CD14-positive monocyte (primary cell): ENCODE measurements around the gene ARSI. TPM values are rescaled to one million over a fixed set of nuclear protein-coding genes. Genes with fewer than 3 reads are reported as not detected.

Experiments used
- DNase-seq, 3 donors: peaks; one replicate each; pipeline ENCODE4 v3.0.0-alpha.2; 2011 to 2022
- H2AFZ ChIP-seq: 2 replicates; pipeline ENCODE4 v1.6.0; 2012; ENCODE audit warnings: mild to moderate bottlenecking, low read depth, low read length, inconsistent platforms; ENCODE audit not compliant: insufficient read depth, poor library complexity, severe bottlenecking
- H3K27ac ChIP-seq, 2 donors: 1 replicate in 1 of 2; 2 replicates in 1 of 2; pipeline ENCODE4 v1.5.1; 2012 to 2013; ENCODE audit warnings: low read length in 2 of 2, control low read depth in 1 of 2, inconsistent platforms in 1 of 2, low read depth in 1 of 2, mild to moderate bottlenecking in 1 of 2
- H3K27me3 ChIP-seq, 2 donors: one replicate each; pipeline versions ENCODE4 v1.6.0 to v1.6.1; 2011 to 2013; ENCODE audit warnings: low read length in 2 of 2; ENCODE audit not compliant: control insufficient read depth in 2 of 2, insufficient read depth in 2 of 2
- H3K36me3 ChIP-seq, 2 donors: replicated peaks in 1 of 2; 1 replicate in 1 of 2; 2 replicates in 1 of 2; pipeline versions ENCODE4 v1.5.1 to v1.6.1; 2012 to 2013; ENCODE audit warnings: low read length in 2 of 2, control low read depth in 1 of 2, inconsistent platforms in 1 of 2, mild to moderate bottlenecking in 1 of 2; ENCODE audit not compliant: insufficient read depth in 2 of 2, control insufficient read depth in 1 of 2
- H3K4me1 ChIP-seq, 2 donors: 1 replicate in 1 of 2; 2 replicates in 1 of 2; pipeline versions ENCODE4 v1.5.1 to v1.6.1; 2012 to 2013; ENCODE audit warnings: low read length in 2 of 2, control low read depth in 1 of 2, inconsistent platforms in 1 of 2, mild to moderate bottlenecking in 1 of 2, moderate library complexity in 1 of 2; ENCODE audit not compliant: insufficient read depth in 2 of 2, control insufficient read depth in 1 of 2
- H3K4me2 ChIP-seq: replicated peaks from 2 replicates; pipeline ENCODE3; 2012; ENCODE audit warnings: low read length, moderate library complexity, mild to moderate bottlenecking; ENCODE audit not compliant: poor library complexity, severe bottlenecking; ENCODE audit errors: extremely low read depth
- H3K4me3 ChIP-seq, 3 experiments: fragments of 200-600 bp in 1 of 3; sonication (generic) in 1 of 3; replicated peaks in 1 of 3; 1 replicate in 2 of 3; 2 replicates in 1 of 3; pipeline ENCODE4 v1.5.1; 2011 to 2013; ENCODE audit warnings: low read length in 3 of 3, mild to moderate bottlenecking in 3 of 3, control low read depth in 2 of 3, low read depth in 2 of 3, inconsistent platforms in 1 of 3, moderate library complexity in 1 of 3
- H3K79me2 ChIP-seq: 2 replicates; pipeline ENCODE4 v1.6.0; 2012; ENCODE audit warnings: mild to moderate bottlenecking, control low read depth, inconsistent platforms, low read length, moderate library complexity; ENCODE audit not compliant: insufficient read depth
- H3K9ac ChIP-seq: 2 replicates; pipeline ENCODE4 v1.6.0; 2017; ENCODE audit warnings: low read length, mild to moderate bottlenecking; ENCODE audit not compliant: insufficient read depth, poor library complexity, severe bottlenecking
- H3K9me3 ChIP-seq, 2 donors: replicated peaks in 1 of 2; 1 replicate in 1 of 2; 2 replicates in 1 of 2; pipeline versions ENCODE4 v1.5.1 to v1.6.1; 2012 to 2013; ENCODE audit warnings: low read length in 2 of 2, control low read depth in 1 of 2; ENCODE audit not compliant: control insufficient read depth in 1 of 2, insufficient read depth in 1 of 2
- H4K20me1 ChIP-seq: 2 replicates; pipeline ENCODE4 v1.6.0; 2012; ENCODE audit warnings: mild to moderate bottlenecking, low read length, control low read depth, moderate library complexity; ENCODE audit not compliant: insufficient read depth
- H3K27ac Mint-ChIP-seq, 7 donors: one replicate each; pipeline ENCODE4 v1.8.0; 2020; ENCODE audit warnings: mild to moderate bottlenecking in 7 of 7, mixed read lengths in 7 of 7, moderate library complexity in 6 of 7, inconsistent platforms in 2 of 7
- H3K27me3 Mint-ChIP-seq, 3 donors: one replicate each; pipeline ENCODE4 v1.8.0; 2021 to 2022; ENCODE audit warnings: low read depth in 3 of 3, mild to moderate bottlenecking in 3 of 3, mixed read lengths in 3 of 3, moderate library complexity in 3 of 3, inconsistent platforms in 1 of 3
- H3K36me3 Mint-ChIP-seq, 2 donors: one replicate each; pipeline ENCODE4 v1.8.0; 2020; ENCODE audit warnings: mixed read lengths in 2 of 2, inconsistent platforms in 1 of 2, mild to moderate bottlenecking in 1 of 2
- H3K4me1 Mint-ChIP-seq: one replicate; pipeline ENCODE4 v1.8.0; 2020; ENCODE audit warnings: mild to moderate bottlenecking, mixed read lengths
- H3K4me3 Mint-ChIP-seq, 2 donors: one replicate each; pipeline ENCODE4 v1.8.0; 2020; ENCODE audit warnings: mild to moderate bottlenecking in 2 of 2, mixed read lengths in 2 of 2, moderate library complexity in 1 of 2
- H3K9me3 Mint-ChIP-seq, 7 donors: one replicate each; pipeline ENCODE4 v1.8.0; 2020 to 2022; ENCODE audit warnings: mixed read lengths in 7 of 7, mild to moderate bottlenecking in 6 of 7, moderate library complexity in 6 of 7, inconsistent platforms in 2 of 7
- CTCF ChIP-seq: fragments of 200-600 bp; IDR thresholded peaks from one replicate; pipeline ENCODE4 v1.8.0; 2022; ENCODE audit warnings: antibody characterized with exemption, mild to moderate bottlenecking
- WGBS: methylation state at CpG from one replicate; pipeline ENCODE4 v1.1.5; 2013; ENCODE audit warnings: missing lambda C conversion rate; ENCODE audit not compliant: insufficient coverage; 5-methylcytosine and 5-hydroxymethylcytosine counted together
- intact Hi-C, 2 donors: fragments of 100-400 bp; cut with micrococcal nuclease; formaldehyde crosslinking; loops; one replicate each; pipeline versions ENCODE4 v1.15.0 to v1.15.1; 2023
- polyA plus RNA-seq, 3 donors: library from polyadenylated mRNA; depleted of rRNA in 1 of 3; unstranded in 2 of 3; stranded (reverse) in 1 of 3; fragments of 300-500 nt in 2 of 3; fragments of >200 nt in 1 of 3; fragmentation: Illumina TruSeq in 2 of 3; gene quantifications; 1 replicate in 2 of 3; 2 replicates in 1 of 3; pipeline ENCODE4 v1.2.3, GENCODE V29; 2012 to 2021

ARSI gene
- polyA plus RNA-seq, 3 donors, result not detected

- Histone ChIP-seq H3K79me2 (no peaks in the 10 kb centered on the region), H3K4me2 (no peak overlapping the region), H3K36me3 (no peaks in the 10 kb centered on the region), H3K4me1 (no peaks in the 10 kb centered on the region), H4K20me1 (no peaks in the 10 kb centered on the region), H3K27me3 (no peaks in the 10 kb centered on the region), H2AFZ (no peak overlapping the region), H3K27ac (no peak overlapping the region), H3K4me3 (no peak overlapping the region), H3K9ac (no peak overlapping the region), H3K9me3 (no peaks in the 10 kb centered on the region)
- Mint-ChIP-seq H3K4me1 (no peaks in the 10 kb centered on the region), H3K9me3 (peaks cover 0 to 1% (median 0%) of the 10 kb centered on the region in 7 donors), H3K27ac (no peak overlapping the region), H3K27me3 (peaks cover 1 to 2% (median 2%) of the 10 kb centered on the region in 3 donors), H3K4me3 (no peak overlapping the region), H3K36me3 (no peaks in the 10 kb centered on the region)
- WGBS, result no CpG with 5 or more reads among the region's 6 CpGs
- intact Hi-C loops, result no loop called here
- no peak for TF ChIP-seq CTCF
- DNase-seq, result no peak
Observed at GRCh38 chr5:150323092-150323491, 20.4 kb upstream of the ARSI start.

DNA sequence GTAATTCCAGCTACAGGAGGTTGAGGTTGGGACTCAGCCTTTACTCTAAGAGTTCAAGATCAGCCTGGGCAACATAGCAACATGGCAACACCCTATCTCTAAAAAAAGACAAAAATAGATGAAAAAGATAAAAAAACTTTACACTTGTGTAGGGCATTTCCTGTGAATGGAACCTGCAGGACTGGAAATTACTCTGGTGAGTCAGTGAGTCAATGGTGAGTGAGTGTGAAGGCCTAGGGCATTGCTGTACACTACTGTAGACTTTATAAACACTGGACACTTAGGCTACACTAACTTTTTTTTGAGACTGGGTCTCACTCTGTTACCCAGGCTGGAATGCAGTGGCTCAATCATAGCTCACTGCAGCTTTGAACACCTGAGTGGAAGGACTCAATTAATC, 19.5 kb upstream of the ARSI start:
- H3K4me1 Mint-ChIP-seq, result no peaks in the 10 kb centered on the region
- no peak overlapping the region for H3K4me2 ChIP-seq
- DNase-seq, result no peak

More for the DNA sequence above, 19.5 kb upstream of the ARSI start:
- Histone ChIP-seq H3K27me3 (no peaks in the 10 kb centered on the region), H3K27ac (no peak overlapping the region), H3K79me2 (no peaks in the 10 kb centered on the region), H3K9me3 (no peaks in the 10 kb centered on the region), H3K4me1 (no peaks in the 10 kb centered on the region), H3K36me3 (no peaks in the 10 kb centered on the region), H4K20me1 (no peaks in the 10 kb centered on the region), H3K4me3 (no peak overlapping the region), H2AFZ (no peak overlapping the region), H3K9ac (no peak overlapping the region)
- peaks cover 0 to 2% (median 2%) of the 10 kb centered on the region in 3 donors for H3K27me3 Mint-ChIP-seq
- H3K9me3 Mint-ChIP-seq, result peaks cover 0 to 1% (median 0%) of the 10 kb centered on the region in 7 donors
- no peak overlapping the region for H3K27ac Mint-ChIP-seq
- intact Hi-C loops, result no loop called here
- no peak for TF ChIP-seq CTCF
- no peak overlapping the region for H3K4me3 Mint-ChIP-seq
- H3K36me3 Mint-ChIP-seq, result no peaks in the 10 kb centered on the region
